Adrenal gland (tissue), 12 donors: ENCODE data around the gene MGST3. TPM values are rescaled to one million over a fixed set of nuclear protein-coding genes. Genes with fewer than 3 reads are reported as not detected.

Experiments used
- DNase-seq, 7 donors: peaks; one replicate each; pipeline ENCODE4 v3.0.0-alpha.2; 2019 to 2020
- H3K27ac ChIP-seq, 5 donors: fragments of 200-600 bp; sonication (generic) in 4 of 5; 1 replicate in 3 of 5; 2 replicates in 2 of 5; pipeline versions ENCODE4 v1.5.1 to v1.8.0; 2016 to 2020; ENCODE audit warnings: mild to moderate bottlenecking in 1 of 5
- H3K27me3 ChIP-seq: fragments of 200-600 bp; 2 replicates; pipeline ENCODE4 v1.8.0; 2021
- H3K36me3 ChIP-seq, 2 donors: fragments of 200-600 bp; replicated peaks in 1 of 2; 1 replicate in 1 of 2; 2 replicates in 1 of 2; pipeline versions ENCODE4 v1.5.1 to v1.8.0; 2018 to 2022
- H3K4me1 ChIP-seq, 2 donors: fragments of 200-600 bp; replicated peaks in 1 of 2; 1 replicate in 1 of 2; 2 replicates in 1 of 2; pipeline versions ENCODE4 v1.5.1 to v1.8.0; 2018 to 2021
- H3K4me3 ChIP-seq, 4 donors: fragments of 200-600 bp; sonication (generic) in 3 of 4; one replicate each; pipeline ENCODE4 v1.5.1; 2016 to 2018
- H3K9me3 ChIP-seq, 3 donors: fragments of 200-600 bp; sonication (generic) in 1 of 3; replicated peaks in 1 of 3; 1 replicate in 2 of 3; 2 replicates in 1 of 3; pipeline versions ENCODE4 v1.5.1 to v1.8.0; 2016 to 2021
- CTCF ChIP-seq, 6 experiments: fragments of 450-650 bp in 4 of 6; fragments of 200-600 bp in 2 of 6; sonication (generic) in 1 of 6; IDR thresholded peaks; 1 replicate in 5 of 6; 2 replicates in 1 of 6; pipeline versions ENCODE4 v1.5.1 to v1.8.0; 2016 to 2021; ENCODE audit warnings: antibody characterized with exemption in 6 of 6, mild to moderate bottlenecking in 2 of 6, moderate library complexity in 1 of 6
- POLR2A ChIP-seq, 2 donors: fragments of 450-650 bp; IDR thresholded peaks; one replicate each; pipeline ENCODE4 v1.6.1; 2017; ENCODE audit warnings: antibody characterized with exemption in 2 of 2, mild to moderate bottlenecking in 2 of 2, moderate library complexity in 1 of 2
- WGBS, 4 donors: extraction: QIAGEN DNeasy Blood & Tissue Kit in 2 of 4; methylation state at CpG; one replicate each; pipeline versions ENCODE4 v1.1.5 to v1.1.7; 2013 to 2017; 5-methylcytosine and 5-hydroxymethylcytosine counted together
- intact Hi-C, 2 donors: fragments of 100-400 bp; cut with DNase I; formaldehyde crosslinking; loops; one replicate each; pipeline versions ENCODE4 v1.14.1 to v1.15.0; 2022 to 2023
- polyA plus RNA-seq, 3 donors: library from polyadenylated mRNA; stranded (reverse); fragments of 200-250 nt in 2 of 3; fragments of 350-450 nt in 1 of 3; fragmentation: Illumina TruSeq in 1 of 3; extraction: RNeasy Lipid Tissue Mini Kit (QIAGEN cat#74804) in 1 of 3; gene quantifications; one replicate each; pipeline ENCODE4 v1.2.3, GENCODE V29; 2013 to 2014
- total RNA-seq, 9 donors: library from RNA; depleted of rRNA in 4 of 9; stranded (reverse); fragments of >200 nt in 4 of 9; fragments of 120-200 nt in 1 of 9; fragmentation: NEBNext Ultra II Directional in 1 of 9; extraction: Animal tissue kit (Norgen Biotek cat#: 25700) in 1 of 9; gene quantifications; one replicate each; pipeline versions ENCODE4 v1.1.0 to v1.2.4, GENCODE V29; 2013 to 2023
- donor health status: healthy with polysubstance abuse.
- donor health status: Bipolar disorder and iron deficiency.
- donor health status: DM: yes; HTN: yes; CAD: no.
- donor health status: DM: no; HTN: no; CAD: no.
- donor health status: DM: no; HTN: no; CAD: no.
- donor health status: DM: yes; HTN: yes; CAD: no.

Gene MGST3
- total and polyA plus RNA-seq, 12 donors = 193 to 441 (median 288) TPM

DNA sequence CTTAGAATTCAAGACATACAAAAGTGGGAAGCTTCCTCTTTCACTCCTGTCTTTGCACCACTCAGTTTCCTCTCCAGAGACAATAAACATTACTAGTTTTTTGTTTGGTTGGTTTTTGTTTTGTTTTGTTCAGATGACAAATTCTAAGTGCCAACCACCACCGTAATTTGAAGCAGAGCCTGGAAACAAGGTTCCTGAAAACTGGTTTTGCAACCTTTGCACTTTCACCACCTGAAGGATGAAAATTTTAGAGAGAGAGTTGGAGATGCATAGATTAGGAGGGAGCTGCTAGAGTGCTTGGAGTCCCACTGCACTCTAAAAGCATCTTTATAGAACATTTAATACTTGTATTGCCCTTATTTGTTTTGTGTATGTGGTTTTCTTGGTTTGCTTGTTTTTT lies 20.2 kb upstream of the MGST3 start:
- Histone ChIP-seq H3K4me3 (no peak overlapping the region), H3K27me3 (no peaks in the 10 kb centered on the region), H3K27ac (no peak overlapping the region), H3K36me3 (no peaks in the 10 kb centered on the region), H3K4me1 (no peaks in the 10 kb centered on the region), H3K9me3 (no peaks in the 10 kb centered on the region)
- TF ChIP-seq CTCF (IDR thresholded peaks at IDR 0.05) (no peak), POLR2A (IDR thresholded peaks at IDR 0.05) (no peak)
- WGBS, 4 donors = 33 to 52% (median 37%) methylated on average over 1 of the region's 1 CpG
- DNase-seq = no peak
- intact Hi-C loops = no loop called here

DNA sequence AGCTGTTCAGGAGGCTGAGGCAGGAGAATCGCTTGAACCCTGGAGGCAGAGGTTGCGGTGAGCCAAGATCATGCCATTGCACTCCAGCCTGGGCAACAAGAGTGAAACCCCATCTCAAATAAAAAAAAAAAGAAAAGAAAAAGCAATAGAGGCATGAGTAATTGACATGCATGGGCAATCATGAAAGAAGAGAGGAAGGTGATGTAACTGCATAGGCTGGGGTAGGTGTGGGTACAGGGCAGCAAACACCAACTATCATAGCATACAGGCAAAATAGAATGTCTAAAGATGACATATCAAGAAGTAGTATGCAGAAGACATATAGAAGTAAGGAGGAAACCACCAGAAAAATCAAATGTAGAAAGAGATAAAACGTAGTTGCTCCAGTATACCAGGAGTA lies 19.0 kb upstream of the MGST3 start:
- TF ChIP-seq POLR2A (IDR thresholded peaks at IDR 0.05) (no peak), CTCF (IDR thresholded peaks at IDR 0.05) (no peak)
- 80 to 93% (median 87%) methylated on average over 3 of the region's 3 CpGs for WGBS, 4 donors
- Histone ChIP-seq H3K36me3 (no peaks in the 10 kb centered on the region), H3K4me1 (no peaks in the 10 kb centered on the region), H3K4me3 (no peak overlapping the region), H3K9me3 (no peaks in the 10 kb centered on the region), H3K27ac (no peak overlapping the region), H3K27me3 (no peaks in the 10 kb centered on the region)
- intact Hi-C loops = no loop called here
- DNase-seq = no peak

DNA sequence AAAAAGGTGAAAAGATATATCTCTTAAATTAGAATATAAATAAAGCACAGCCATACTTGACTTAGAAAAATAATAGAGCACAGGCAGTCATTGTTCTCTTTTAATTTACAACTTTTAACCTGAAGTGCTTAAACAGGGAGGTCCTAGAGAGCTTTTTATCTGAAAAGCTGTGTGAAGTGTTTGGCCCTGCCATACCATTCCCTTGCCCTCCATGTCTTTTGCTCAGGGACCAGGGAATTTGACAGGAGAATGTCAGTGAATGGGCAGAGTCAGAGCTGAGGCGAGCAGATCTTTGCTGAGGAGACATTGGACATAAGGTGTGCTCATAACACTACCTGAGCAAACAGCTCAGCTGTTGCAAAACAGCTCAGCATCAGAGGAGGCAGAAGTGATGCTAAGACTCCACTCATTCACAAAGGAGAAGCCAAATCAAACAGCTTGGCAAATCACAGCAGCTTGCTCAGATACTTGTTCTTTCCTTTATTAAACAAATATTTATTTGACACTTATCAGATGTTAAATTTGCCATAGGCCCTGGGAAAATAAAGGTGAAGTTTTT lies 14.9 kb upstream of the MGST3 start:
- Histone ChIP-seq H3K4me3 (no peak overlapping the region), H3K27ac (no peak overlapping the region), H3K4me1 (no peaks in the 10 kb centered on the region), H3K27me3 (no peaks in the 10 kb centered on the region), H3K36me3 (no peaks in the 10 kb centered on the region), H3K9me3 (no peaks in the 10 kb centered on the region)
- no peak for DNase-seq
- TF ChIP-seq CTCF (IDR thresholded peaks at IDR 0.05) (no peak), POLR2A (IDR thresholded peaks at IDR 0.05) (no peak)
- intact Hi-C loops = no loop called here
- 69 to 78% (median 72%) methylated on average over 1 of the region's 1 CpG for WGBS, 4 donors

DNA sequence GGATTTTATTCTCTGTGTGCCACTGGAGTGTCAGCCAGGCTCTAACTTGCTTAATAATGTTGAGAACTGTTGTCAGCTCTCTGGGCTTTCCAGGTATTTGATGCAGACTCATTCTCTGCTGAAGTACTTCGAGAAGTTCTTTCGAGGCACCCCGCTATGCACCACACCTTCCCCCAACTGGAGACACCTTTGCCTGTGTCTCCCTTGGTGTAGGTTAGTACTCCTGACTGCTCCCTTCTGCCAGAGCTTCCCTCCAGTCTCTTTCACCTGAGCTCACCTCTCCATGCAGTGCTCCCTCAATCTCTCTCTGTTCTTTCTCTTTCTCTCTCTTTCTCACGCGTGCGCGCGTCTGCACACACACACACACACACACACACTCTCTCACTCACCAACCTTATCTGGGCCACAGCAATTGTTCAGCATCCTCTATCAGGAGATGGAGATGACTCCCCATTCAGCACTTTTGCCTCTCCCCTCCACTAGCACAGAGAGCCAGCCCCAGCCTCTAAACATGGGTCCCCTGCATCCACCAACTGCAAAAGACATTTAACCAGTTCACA lies 14.0 kb upstream of the MGST3 start:
- H3K27ac ChIP-seq = no peak overlapping the region
- intact Hi-C loops = no loop called here
- TF ChIP-seq POLR2A (IDR thresholded peaks at IDR 0.05) (no peak), CTCF (IDR thresholded peaks at IDR 0.05) (no peak)
- H3K4me3 ChIP-seq = no peak overlapping the region
- H3K9me3 ChIP-seq = no peaks in the 10 kb centered on the region
- DNase-seq = no peak
- H3K4me1 ChIP-seq = no peaks in the 10 kb centered on the region
- no peaks in the 10 kb centered on the region for H3K27me3 ChIP-seq
- WGBS, 4 donors = 78 to 89% (median 86%) methylated on average over 8 of the region's 8 CpGs
- H3K36me3 ChIP-seq = no peaks in the 10 kb centered on the region
